ENCODE measurements around the gene ABHD14A. TPM values are rescaled to one million over a fixed set of nuclear protein-coding genes. Genes with fewer than 3 reads are reported as not detected.

ABHD14A gene
- total RNA-seq, 2 experiments from 2014 or later = 11.5 to 16.7 TPM

GRCh38 chr3:52013802-52014598, 39.1 kb downstream of the ABHD14A start:
- CTCF ChIA-PET = interaction anchor here (0.8 to 2.4 kb wide), 6 partner anchors 12 to 108 kb away, joined by 3 to 6 read pairs (median 3); no protein-coding TSS in a partner anchor
- POLR2A ChIA-PET = no interaction called here
- Mint-ChIP-seq H3K27me3 (peaks cover 3% of the 10 kb centered on the region), H3K4me3 (no peak overlapping the region), H3K36me3 (ENCODE audit: low read depth) (no peaks in the 10 kb centered on the region), H3K9me3 (no peaks in the 10 kb centered on the region), H3K4me1 (no peaks in the 10 kb centered on the region), H3K27ac (no peak overlapping the region)
- no peak for DNase-seq

- DNase-seq = no peak
- CTCF ChIA-PET = interaction anchor here (0.8 to 2.1 kb wide), 3 partner anchors 32 to 107 kb away, joined by 3 to 6 read pairs (median 3); no protein-coding TSS in a partner anchor
- POLR2A ChIA-PET = no interaction called here
Observed at GRCh38 chr3:52014613-52015012, 39.7 kb downstream of the ABHD14A start.

GRCh38 chr3:52015438-52016228, 40.8 kb downstream of the ABHD14A start:
- Mint-ChIP-seq H3K4me3 (no peak overlapping the region), H3K27ac (no peak overlapping the region), H3K36me3 (ENCODE audit: low read depth) (no peaks in the 10 kb centered on the region), H3K27me3 (no peaks in the 10 kb centered on the region), H3K9me3 (no peaks in the 10 kb centered on the region), H3K4me1 (no peaks in the 10 kb centered on the region)
- DNase-seq = no peak
- ChIA-PET POLR2A (no interaction called here), CTCF (interaction anchor here (0.5 to 2.5 kb wide), 6 partner anchors 21 to 167 kb away, joined by 3 to 10 read pairs (median 4); partner anchors contain the start of gene DUSP7)

More at GRCh38 chr3:52014613-52015012, 39.7 kb downstream of the ABHD14A start:
- H3K27me3 Mint-ChIP-seq = peaks cover 3% of the 10 kb centered on the region
- H3K4me3 Mint-ChIP-seq = no peak overlapping the region
- H3K4me1 Mint-ChIP-seq = no peaks in the 10 kb centered on the region
- H3K27ac Mint-ChIP-seq = no peak overlapping the region
- H3K9me3 Mint-ChIP-seq = no peaks in the 10 kb centered on the region
- H3K36me3 Mint-ChIP-seq (ENCODE audit: low read depth) = no peaks in the 10 kb centered on the region

- no peak overlapping the region for H3K27ac Mint-ChIP-seq
- DNase-seq = no peak
- H3K27me3 Mint-ChIP-seq = no peaks in the 10 kb centered on the region
- no peaks in the 10 kb centered on the region for H3K36me3 Mint-ChIP-seq (ENCODE audit: low read depth)
- H3K4me1 Mint-ChIP-seq = no peaks in the 10 kb centered on the region
- ChIA-PET POLR2A (no interaction called here), CTCF (interaction anchor here (0.8 to 2.5 kb wide), 3 partner anchors 16 to 76 kb away, joined by 3 to 10 read pairs (median 5); partner anchors contain the start of genes DUSP7 and RRP9)
- H3K9me3 Mint-ChIP-seq = no peaks in the 10 kb centered on the region
- H3K4me3 Mint-ChIP-seq = no peak overlapping the region
Observed at GRCh38 chr3:52017586-52017985, 42.7 kb downstream of the ABHD14A start.

GRCh38 chr3:52018319-52019000, 43.6 kb downstream of the ABHD14A start:
- Mint-ChIP-seq H3K4me1 (no peaks in the 10 kb centered on the region), H3K36me3 (ENCODE audit: low read depth) (no peaks in the 10 kb centered on the region), H3K27me3 (no peaks in the 10 kb centered on the region), H3K9me3 (no peaks in the 10 kb centered on the region), H3K27ac (no peak overlapping the region), H3K4me3 (no peak overlapping the region)
- POLR2A ChIA-PET = no interaction called here
- CTCF ChIA-PET = interaction anchor here (0.6 to 1.0 kb wide), 2 partner anchors 40 to 101 kb away, joined by 3 read pairs; no protein-coding TSS in a partner anchor
- DNase-seq = no peak

GRCh38 chr3:52019352-52020080, 44.7 kb downstream of the ABHD14A start:
- H3K4me1 Mint-ChIP-seq = no peaks in the 10 kb centered on the region
- no peaks in the 10 kb centered on the region for H3K9me3 Mint-ChIP-seq
- ChIA-PET CTCF (interaction anchor here (0.5 to 1.0 kb wide), 2 partner anchors 320 to 393 kb away, joined by 4 read pairs; no protein-coding TSS in a partner anchor), POLR2A (no interaction called here)
- DNase-seq = no peak
- H3K27ac Mint-ChIP-seq = no peak overlapping the region
- H3K27me3 Mint-ChIP-seq = no peaks in the 10 kb centered on the region
- no peak overlapping the region for H3K4me3 Mint-ChIP-seq
- H3K36me3 Mint-ChIP-seq (ENCODE audit: low read depth) = no peaks in the 10 kb centered on the region

- Mint-ChIP-seq H3K4me3 (no peak overlapping the region), H3K27me3 (no peaks in the 10 kb centered on the region), H3K9me3 (no peaks in the 10 kb centered on the region), H3K4me1 (no peaks in the 10 kb centered on the region), H3K36me3 (ENCODE audit: low read depth) (no peaks in the 10 kb centered on the region), H3K27ac (peak overlapping the region; percentile 13)
- CTCF ChIA-PET = no interaction called here
- POLR2A ChIA-PET = no interaction called here
- DNase-seq = no peak
Observed at GRCh38 chr3:52020796-52021195, 45.9 kb downstream of the ABHD14A start.

- ChIA-PET POLR2A (no interaction called here), CTCF (interaction anchor here (1.3 kb wide), 1 partner anchor 9 kb away, joined by 3 read pairs; no protein-coding TSS in a partner anchor)
- H3K27ac Mint-ChIP-seq = peak overlapping the region; percentile 65
- H3K36me3 Mint-ChIP-seq (ENCODE audit: low read depth) = no peaks in the 10 kb centered on the region
- H3K27me3 Mint-ChIP-seq = no peaks in the 10 kb centered on the region
- no peaks in the 10 kb centered on the region for H3K9me3 Mint-ChIP-seq
- H3K4me3 Mint-ChIP-seq = no peak overlapping the region
- no peak for DNase-seq
- no peaks in the 10 kb centered on the region for H3K4me1 Mint-ChIP-seq
Observed at GRCh38 chr3:52021489-52022268, 46.8 kb downstream of the ABHD14A start.

- Mint-ChIP-seq H3K27ac (no peak overlapping the region), H3K9me3 (no peaks in the 10 kb centered on the region), H3K4me3 (no peak overlapping the region), H3K36me3 (ENCODE audit: low read depth) (no peaks in the 10 kb centered on the region), H3K4me1 (no peaks in the 10 kb centered on the region), H3K27me3 (no peaks in the 10 kb centered on the region)
- POLR2A ChIA-PET = no interaction called here
- DNase-seq = no peak
- CTCF ChIA-PET = interaction anchor here (1.3 to 1.9 kb wide), 3 partner anchors 8 to 18 kb away, joined by 3 to 5 read pairs (median 3); no protein-coding TSS in a partner anchor
Observed at GRCh38 chr3:52022323-52023100, 47.6 kb downstream of the ABHD14A start.

GRCh38 chr3:52023101-52023770, 48.4 kb downstream of the ABHD14A start:
- Mint-ChIP-seq H3K27ac (no peak overlapping the region), H3K9me3 (no peaks in the 10 kb centered on the region), H3K27me3 (no peaks in the 10 kb centered on the region), H3K36me3 (ENCODE audit: low read depth) (no peaks in the 10 kb centered on the region), H3K4me1 (no peaks in the 10 kb centered on the region), H3K4me3 (no peak overlapping the region)
- CTCF ChIA-PET = interaction anchor here (0.7 to 1.9 kb wide), 4 partner anchors 15 to 96 kb away, joined by 3 to 5 read pairs (median 3); no protein-coding TSS in a partner anchor
- POLR2A ChIA-PET = no interaction called here
- no peak for DNase-seq

All from activated CD4-positive, alpha-beta T cell treated with anti-CD3 and anti-CD28 coated beads, Interleukin-2, amount 10 ng/mL, durations not matched to agents 7 days and 5 days (primary cell).